CMK (cell line): ENCODE measurements around the gene CHST3.

Experiments used
- DNase-seq: peaks from one replicate; pipeline ENCODE4 v3.0.0-alpha.2; 2010; ENCODE audit warnings: low read depth

The CHST3 gene

GRCh38 chr10:72011468-72011867 is 47.3 kb downstream of the CHST3 start:
- DNase-seq: no peak

GRCh38 chr10:72011976-72012512 is 47.8 kb downstream of the CHST3 start:
- DNase-seq: no peak

GRCh38 chr10:72012796-72013195 is 48.6 kb downstream of the CHST3 start:
- DNase-seq: no peak

GRCh38 chr10:72013202-72013945 is 49.2 kb downstream of the CHST3 start:
- no peak for DNase-seq

- DNase-seq: no peak
These were observed 50.0 kb downstream of the CHST3 start for GRCh38 chr10:72014197-72014596.

GRCh38 chr10:72014785-72015480 is 50.7 kb downstream of the CHST3 start:
- DNase-seq: no peak

GRCh38 chr10:72015841-72016240 is 51.6 kb downstream of the CHST3 start:
- DNase-seq: no peak

- DNase-seq: no peak
These were observed 52.6 kb downstream of the CHST3 start for GRCh38 chr10:72016608-72017300.

- no peak for DNase-seq
These were observed 55.1 kb downstream of the CHST3 start for GRCh38 chr10:72019085-72019876.

- no peak for DNase-seq
These were observed 57.0 kb downstream of the CHST3 start for GRCh38 chr10:72020914-72021809.

GRCh38 chr10:72022228-72022627 is 58.0 kb downstream of the CHST3 start:
- DNase-seq: no peak

- no peak for DNase-seq
These were observed 60.4 kb downstream of the CHST3 start for GRCh38 chr10:72024596-72024995.

- no peak for DNase-seq
These were observed 61.2 kb downstream of the CHST3 start for GRCh38 chr10:72025400-72025799.

GRCh38 chr10:72025832-72026231 is 61.6 kb downstream of the CHST3 start:
- DNase-seq: no peak

GRCh38 chr10:72026278-72027111 is 62.3 kb downstream of the CHST3 start:
- DNase-seq: no peak

GRCh38 chr10:72027498-72027897 is 63.3 kb downstream of the CHST3 start:
- DNase-seq: no peak

GRCh38 chr10:72029414-72029813 is 65.2 kb downstream of the CHST3 start:
- no peak for DNase-seq

GRCh38 chr10:72030762-72031543 is 66.8 kb downstream of the CHST3 start:
- no peak for DNase-seq

- no peak for DNase-seq
These were observed 67.5 kb downstream of the CHST3 start for GRCh38 chr10:72031706-72032105.
